Measurements from ENCODE around the gene LHFPL6. TPM values are rescaled to one million over a fixed set of nuclear protein-coding genes. Genes with fewer than 3 reads are reported as not detected.
A peak's percentile ranks its signal among the peaks of the same experiment; 100 is the strongest.

The LHFPL6 gene
- total and polyA plus RNA-seq, 4 donors: 22.7 to 115 (median 36.1) TPM

DNA sequence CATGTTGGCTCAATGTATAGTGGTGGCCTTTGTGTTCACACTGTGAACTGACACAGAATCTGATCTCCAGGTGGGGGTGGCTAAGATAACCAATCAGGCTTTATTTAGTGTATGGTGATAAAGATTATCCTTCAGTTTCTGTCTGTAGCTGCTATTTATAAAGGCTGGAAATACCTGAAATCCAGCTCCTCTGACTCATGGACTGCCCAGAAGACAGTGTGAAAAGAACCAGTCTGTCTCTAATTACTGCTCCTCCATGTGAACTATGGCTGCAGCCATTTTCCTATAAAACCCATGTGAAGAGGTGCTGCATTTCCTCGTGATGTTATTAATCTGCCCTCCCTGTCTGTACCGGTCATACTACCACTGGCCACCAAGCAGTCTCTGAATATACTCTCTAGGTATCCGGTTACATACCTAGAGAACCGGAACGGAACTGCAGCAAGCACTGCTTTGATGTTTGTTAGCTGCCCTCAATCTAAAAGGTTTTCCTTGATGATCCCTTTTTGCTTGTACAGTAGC lies 238.0 kb downstream of the LHFPL6 start:
- H3K4me3 ChIP-seq: no peak overlapping the region
- peaks cover 0 to 29% (median 24%) of the 10 kb centered on the region in 5 donors for H3K4me1 ChIP-seq (ENCODE audit: control insufficient read depth in 5 of 5, insufficient read depth in 5 of 5, low read length in 5 of 5)
- no peak overlapping the region for H3K27ac ChIP-seq (ENCODE audit: low read depth in 1 of 2, low read length in 1 of 2)
- DNase-seq: peak; percentile 17 to 55 (median 29)
- H3K36me3 ChIP-seq (ENCODE audit: control insufficient read depth in 4 of 4, insufficient read depth in 4 of 4, low read length in 4 of 4): peaks cover 0 to 3% (median 0%) of the 10 kb centered on the region in 4 donors
- TF ChIP-seq, protein P1, sequence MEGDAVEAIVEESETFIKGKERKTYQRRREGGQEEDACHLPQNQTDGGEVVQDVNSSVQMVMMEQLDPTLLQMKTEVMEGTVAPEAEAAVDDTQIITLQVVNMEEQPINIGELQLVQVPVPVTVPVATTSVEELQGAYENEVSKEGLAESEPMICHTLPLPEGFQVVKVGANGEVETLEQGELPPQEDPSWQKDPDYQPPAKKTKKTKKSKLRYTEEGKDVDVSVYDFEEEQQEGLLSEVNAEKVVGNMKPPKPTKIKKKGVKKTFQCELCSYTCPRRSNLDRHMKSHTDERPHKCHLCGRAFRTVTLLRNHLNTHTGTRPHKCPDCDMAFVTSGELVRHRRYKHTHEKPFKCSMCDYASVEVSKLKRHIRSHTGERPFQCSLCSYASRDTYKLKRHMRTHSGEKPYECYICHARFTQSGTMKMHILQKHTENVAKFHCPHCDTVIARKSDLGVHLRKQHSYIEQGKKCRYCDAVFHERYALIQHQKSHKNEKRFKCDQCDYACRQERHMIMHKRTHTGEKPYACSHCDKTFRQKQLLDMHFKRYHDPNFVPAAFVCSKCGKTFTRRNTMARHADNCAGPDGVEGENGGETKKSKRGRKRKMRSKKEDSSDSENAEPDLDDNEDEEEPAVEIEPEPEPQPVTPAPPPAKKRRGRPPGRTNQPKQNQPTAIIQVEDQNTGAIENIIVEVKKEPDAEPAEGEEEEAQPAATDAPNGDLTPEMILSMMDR (IDR thresholded peaks at IDR 0.05; ENCODE audit: control extremely low read depth, extremely low read depth): no peak
- H3K27me3 ChIP-seq (ENCODE audit: control insufficient read depth in 3 of 3, insufficient read depth in 3 of 3, low read length in 2 of 3): no peaks in the 10 kb centered on the region
- H3K9me3 ChIP-seq (ENCODE audit: control insufficient read depth in 4 of 4, insufficient read depth in 3 of 4, low read length in 3 of 4): no peaks in the 10 kb centered on the region
- WGBS, 2 donors: 67 to 72% methylated on average over 5 of the region's 5 CpGs
- no peak overlapping the region for H3K9ac ChIP-seq (ENCODE audit: insufficient read depth in 1 of 2, low read length in 2 of 2)
- ATAC-seq (ENCODE audit: insufficient read depth, low FRiP score): no peak

DNA sequence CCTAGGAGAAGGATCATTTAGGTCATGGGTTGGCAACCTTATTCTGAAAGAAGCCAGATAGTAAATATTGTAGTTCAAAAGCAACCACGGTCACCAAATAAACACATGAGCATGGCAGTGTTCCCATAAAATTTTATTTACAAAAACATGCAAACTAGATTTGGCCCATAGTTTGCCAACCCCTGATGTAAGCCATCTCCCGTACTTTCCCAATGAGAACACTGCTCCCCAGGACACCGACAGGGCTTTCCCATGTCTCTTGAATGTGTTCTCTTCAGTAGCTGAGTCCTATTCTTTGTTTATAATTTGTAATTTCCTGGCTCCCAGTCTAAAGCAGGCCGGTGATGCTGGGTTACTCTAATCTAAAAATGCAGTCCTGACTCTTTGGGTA lies 239.6 kb downstream of the LHFPL6 start:
- peaks cover 0 to 3% (median 0%) of the 10 kb centered on the region in 4 donors for H3K36me3 ChIP-seq (ENCODE audit: control insufficient read depth in 4 of 4, insufficient read depth in 4 of 4, low read length in 4 of 4)
- WGBS, 2 donors: 52 to 70% methylated on average over 4 of the region's 4 CpGs
- ATAC-seq (ENCODE audit: insufficient read depth, low FRiP score) (no peak), DNase-seq (peak; percentile 33 to 71 (median 71))
- peaks cover 0 to 29% (median 19%) of the 10 kb centered on the region in 5 donors for H3K4me1 ChIP-seq (ENCODE audit: control insufficient read depth in 5 of 5, insufficient read depth in 5 of 5, low read length in 5 of 5)
- no peaks in the 10 kb centered on the region for H3K9me3 ChIP-seq (ENCODE audit: control insufficient read depth in 4 of 4, insufficient read depth in 3 of 4, low read length in 3 of 4)
- H3K4me3 ChIP-seq: no peak overlapping the region
- H3K27me3 ChIP-seq (ENCODE audit: control insufficient read depth in 3 of 3, insufficient read depth in 3 of 3, low read length in 2 of 3): no peaks in the 10 kb centered on the region
- H3K9ac ChIP-seq (ENCODE audit: insufficient read depth in 1 of 2, low read length in 2 of 2): no peak overlapping the region
- TF ChIP-seq, protein P1 (IDR thresholded peaks at IDR 0.05; ENCODE audit: control extremely low read depth, extremely low read depth): no peak
- peak overlapping the region in 1 of 2 donors; percentile 33 for H3K27ac ChIP-seq (ENCODE audit: low read depth in 1 of 2, low read length in 1 of 2)

DNA sequence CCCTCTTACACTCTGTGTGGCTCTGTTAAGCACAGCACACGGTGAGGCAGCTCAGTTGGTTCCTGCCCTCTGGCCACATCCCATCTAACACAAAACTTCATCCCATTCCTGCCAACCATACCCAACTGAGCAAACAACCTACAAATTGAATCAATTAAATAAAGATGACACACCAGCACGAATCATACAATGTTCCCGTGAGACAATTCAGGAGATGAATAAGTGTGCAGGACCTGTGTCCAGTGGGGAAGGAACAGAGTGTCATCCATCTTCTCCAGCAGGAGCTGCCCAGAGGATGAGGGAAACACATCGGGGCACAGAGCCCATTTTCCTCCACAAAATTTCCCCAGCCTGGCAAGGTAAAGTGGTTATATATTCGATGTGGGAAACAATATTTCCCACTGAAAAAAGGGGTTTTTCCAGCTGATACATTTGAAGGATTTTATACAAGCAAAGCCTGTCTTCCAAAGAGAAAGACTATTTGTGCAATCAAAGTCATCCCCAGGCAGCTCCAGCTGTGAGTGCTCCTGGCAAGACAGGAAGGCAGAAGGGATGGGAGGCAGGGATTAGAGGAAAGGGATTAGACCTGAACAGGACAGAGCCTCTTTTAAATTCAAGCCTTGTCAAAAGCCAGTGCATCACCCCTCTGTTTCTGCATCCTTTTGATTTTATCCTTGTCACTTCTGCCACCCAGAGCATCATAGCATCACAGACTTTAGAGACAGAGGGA lies 240.2 kb downstream of the LHFPL6 start:
- DNase-seq (peak in 2 of 3 donors; percentile 18 to 48), ATAC-seq (ENCODE audit: insufficient read depth, low FRiP score) (no peak)
- Histone ChIP-seq H3K4me1 (ENCODE audit: control insufficient read depth in 5 of 5, insufficient read depth in 5 of 5, low read length in 5 of 5) (peaks cover 0 to 29% (median 19%) of the 10 kb centered on the region in 5 donors), H3K27me3 (ENCODE audit: control insufficient read depth in 3 of 3, insufficient read depth in 3 of 3, low read length in 2 of 3) (no peaks in the 10 kb centered on the region), H3K4me3 (no peak overlapping the region), H3K36me3 (ENCODE audit: control insufficient read depth in 4 of 4, insufficient read depth in 4 of 4, low read length in 4 of 4) (peaks cover 0 to under 1% (median 0%) of the 10 kb centered on the region in 4 donors), H3K27ac (ENCODE audit: low read depth in 1 of 2, low read length in 1 of 2) (peak overlapping the region in 1 of 2 donors; percentile 33), H3K9ac (ENCODE audit: insufficient read depth in 1 of 2, low read length in 2 of 2) (no peak overlapping the region), H3K9me3 (ENCODE audit: control insufficient read depth in 4 of 4, insufficient read depth in 3 of 4, low read length in 3 of 4) (peaks cover 0 to 3% (median 0%) of the 10 kb centered on the region in 4 donors)
- WGBS, 2 donors: 75 to 78% methylated on average over 5 of the region's 5 CpGs
- TF ChIP-seq, protein P1 (IDR thresholded peaks at IDR 0.05; ENCODE audit: control extremely low read depth, extremely low read depth): no peak

Data from lung (tissue), 12 donors.